Cardiac atrium fibroblast (primary cell): ENCODE results near the gene AMACR. TPM values are rescaled to one million over a fixed set of nuclear protein-coding genes. Genes with fewer than 3 reads are reported as not detected.

Source experiments
- total RNA-seq: library from RNA; depleted of rRNA; stranded (reverse); fragments of >200 nt; gene quantifications from 2 replicates; pipeline ENCODE4 v1.2.3, GENCODE V29; 2015

AMACR gene
- 7.9 and 9.9 TPM in 2 replicates for total RNA-seq

DNA sequence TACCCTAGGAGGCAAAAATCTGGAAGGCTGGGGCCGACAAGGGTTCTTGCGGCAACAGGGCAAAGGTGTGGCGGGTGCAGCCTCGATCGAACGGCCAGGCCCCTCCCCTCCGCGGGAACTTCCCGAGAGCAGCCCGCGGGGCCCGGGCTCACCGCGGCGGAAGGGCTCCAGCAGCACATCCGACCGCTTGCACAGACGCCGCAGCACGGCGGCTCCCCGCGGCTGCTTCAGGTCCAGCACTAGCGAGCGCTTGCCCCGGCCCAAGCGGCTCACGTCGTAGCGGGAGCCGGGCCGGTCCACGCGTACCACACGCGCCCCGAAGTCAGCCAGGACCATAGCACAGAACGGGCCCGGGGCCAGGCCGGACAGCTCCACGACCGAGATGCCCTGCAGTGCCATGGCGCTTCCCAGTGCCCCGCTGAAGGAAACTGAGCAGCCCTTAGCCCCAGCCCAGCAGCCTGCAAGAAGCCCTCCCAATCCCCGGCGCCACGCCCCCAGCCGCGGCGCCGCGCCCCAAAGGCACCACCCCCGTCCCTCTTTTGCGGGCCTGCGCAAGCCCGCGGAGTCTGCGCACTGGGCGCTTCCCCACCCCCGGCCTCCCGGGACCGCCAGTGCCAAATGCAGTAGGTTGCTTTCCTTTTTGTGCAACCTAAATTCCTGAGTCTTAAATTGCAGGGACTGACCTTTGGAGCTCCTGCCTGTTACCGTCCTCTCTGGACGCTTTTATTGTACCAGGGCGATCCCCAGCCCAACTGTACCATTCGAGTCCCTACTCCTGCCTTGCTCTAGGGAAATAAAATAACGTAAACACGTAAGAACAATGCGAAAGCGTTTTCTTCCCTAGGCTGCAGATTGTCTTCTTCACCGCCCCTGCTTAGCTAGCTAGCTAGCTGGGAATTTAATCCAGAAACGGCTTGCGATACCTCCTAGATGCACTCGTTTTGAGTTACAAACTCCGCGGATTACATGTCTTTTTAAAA lies at the start of gene AMACR:
Gene AMACR, minus strand, starts transcription at position 430 of the 980 bp plus-strand sequence. Its CDS starts 31 bp downstream, at position 399.

DNA sequence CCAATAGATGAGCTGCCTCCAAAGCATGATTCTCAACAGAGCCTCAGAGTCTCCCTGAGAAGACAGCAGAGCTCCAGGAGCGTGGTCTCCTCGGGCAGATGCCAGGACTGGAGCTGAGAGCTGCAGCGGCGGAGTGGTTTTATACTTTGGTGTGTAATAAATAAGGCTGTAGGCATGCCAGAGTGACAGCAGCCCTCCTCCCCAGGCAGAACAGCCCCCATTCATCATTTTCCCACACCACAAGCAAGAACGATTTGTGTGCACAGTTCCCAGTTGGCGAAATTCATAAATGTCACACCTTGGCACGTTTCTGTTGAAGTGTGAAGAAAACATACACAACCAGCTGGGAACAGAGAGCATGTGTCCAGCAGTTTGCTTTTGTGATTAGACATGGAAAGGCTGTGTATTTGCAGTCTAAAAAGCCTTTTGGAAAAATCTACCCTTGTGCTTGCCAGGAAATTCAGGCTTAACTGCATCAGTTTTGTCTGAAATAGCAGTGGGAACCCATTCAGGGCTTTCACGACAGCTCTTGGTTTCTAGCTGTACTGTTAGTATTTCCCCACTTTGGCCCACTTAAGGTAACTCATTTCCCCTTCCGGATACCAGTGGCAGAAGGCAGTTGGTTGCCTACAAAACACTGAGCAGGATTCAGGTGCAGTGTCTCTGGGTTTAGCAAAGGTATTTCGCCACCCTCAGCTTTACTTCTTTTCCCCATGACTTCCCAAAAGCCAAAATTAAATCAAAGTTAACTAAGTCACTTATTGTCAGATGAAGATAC lies 35.4 kb upstream of the AMACR start, which contains the start of gene C1QTNF3:
Gene C1QTNF3, minus strand, starts transcription at position 115 of the 778 bp plus-strand sequence. Its CDS starts 88 bp downstream, at position 27.

DNA sequence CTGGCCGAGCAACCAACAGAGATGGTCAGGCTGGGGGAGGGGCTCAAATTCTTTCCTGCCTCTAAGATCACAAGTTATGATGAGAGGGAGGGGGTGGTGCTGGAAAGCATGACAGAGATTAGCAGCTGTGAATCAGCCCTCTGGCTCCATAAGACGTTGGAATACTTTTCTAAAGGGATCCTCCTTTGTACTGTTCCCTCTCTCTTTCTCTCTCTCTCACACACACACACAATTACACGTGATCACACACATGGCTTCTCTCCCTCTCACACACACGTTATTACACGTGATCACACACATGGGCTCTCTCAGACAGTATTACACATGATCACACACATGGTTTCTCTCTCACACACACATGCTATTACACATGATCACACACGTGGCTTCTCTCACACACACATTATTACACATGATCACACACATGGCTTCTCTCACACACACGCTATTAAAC lies 23.2 kb downstream of the AMACR start, which contains the start of gene SLC45A2:
Gene SLC45A2, minus strand, starts transcription at position 23 of the 454 bp plus-strand sequence. CDS start 110 bp downstream, outside the sequence.

DNA sequence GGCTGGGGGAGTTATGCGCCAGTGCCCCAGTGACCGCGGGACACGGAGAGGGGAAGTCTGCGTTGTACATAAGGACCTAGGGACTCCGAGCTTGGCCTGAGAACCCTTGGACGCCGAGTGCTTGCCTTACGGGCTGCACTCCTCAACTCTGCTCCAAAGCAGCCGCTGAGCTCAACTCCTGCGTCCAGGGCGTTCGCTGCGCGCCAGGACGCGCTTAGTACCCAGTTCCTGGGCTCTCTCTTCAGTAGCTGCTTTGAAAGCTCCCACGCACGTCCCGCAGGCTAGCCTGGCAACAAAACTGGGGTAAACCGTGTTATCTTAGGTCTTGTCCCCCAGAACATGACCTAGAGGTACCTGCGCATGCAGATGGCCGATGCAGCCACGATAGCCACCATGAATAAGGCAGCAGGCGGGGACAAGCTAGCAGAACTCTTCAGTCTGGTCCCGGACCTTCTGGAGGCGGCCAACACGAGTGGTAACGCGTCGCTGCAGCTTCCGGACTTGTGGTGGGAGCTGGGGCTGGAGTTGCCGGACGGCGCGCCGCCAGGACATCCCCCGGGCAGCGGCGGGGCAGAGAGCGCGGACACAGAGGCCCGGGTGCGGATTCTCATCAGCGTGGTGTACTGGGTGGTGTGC lies 71.4 kb downstream of the AMACR start, which contains the start of gene RXFP3:
Gene RXFP3, plus strand, starts transcription at position 6 of the 636 bp plus-strand sequence. Its CDS starts 355 bp downstream, at position 361.

Other genes starting within 250 kb of the AMACR start
- 39.0 and 57.8 TPM in 2 replicates for gene ADAMTS12, start 116.1 kb downstream of the AMACR start, total RNA-seq
- gene RXFP3, start 71.7 kb downstream of the AMACR start, total RNA-seq: not detected in 2 replicates
- gene SLC45A2, start 23.4 kb downstream of the AMACR start, total RNA-seq: not detected in 2 replicates
- 0.65 and 1.6 TPM in 2 replicates for gene C1QTNF3, start 35.2 kb upstream of the AMACR start, total RNA-seq